ENCODE measurements around the gene KRTAP29-1. TPM values are rescaled to one million over a fixed set of nuclear protein-coding genes. Genes with fewer than 3 reads are reported as not detected.
"Not testable (repeated sequence)": the region's sequence is repeated elsewhere in the genome, so short reads cannot be mapped to it uniquely, and the experiment has no call there.

The KRTAP29-1 gene
- total RNA-seq, 1 donor from 2014 or later: not detected

- no peak for TF ChIP-seq CTCF (IDR thresholded peaks at IDR 0.05; ENCODE audit: unreplicated experiment)
- Mint-ChIP-seq H3K27me3 (ENCODE audit: unreplicated experiment) (no peaks in the 10 kb centered on the region), H3K9me3 (ENCODE audit: unreplicated experiment) (no peaks in the 10 kb centered on the region), H3K27ac (ENCODE audit: unreplicated experiment) (no peak overlapping the region), H3K4me1 (ENCODE audit: unreplicated experiment) (peaks cover 4% of the 10 kb centered on the region), H3K4me3 (ENCODE audit: unreplicated experiment) (no peak overlapping the region), H3K36me3 (ENCODE audit: low read depth, unreplicated experiment) (no peaks in the 10 kb centered on the region)
- DNase-seq (ENCODE audit: low spot score): no peak
These were observed 8.6 kb downstream of the KRTAP29-1 start for GRCh38 chr17:41294016-41294415.

- no peak overlapping the region for H3K4me3 Mint-ChIP-seq (ENCODE audit: unreplicated experiment)
- no peaks in the 10 kb centered on the region for H3K36me3 Mint-ChIP-seq (ENCODE audit: low read depth, unreplicated experiment)
- no peak for TF ChIP-seq CTCF (IDR thresholded peaks at IDR 0.05; ENCODE audit: unreplicated experiment)
- no peak overlapping the region for H3K27ac Mint-ChIP-seq (ENCODE audit: unreplicated experiment)
- no peak for DNase-seq (ENCODE audit: low spot score)
- no peaks in the 10 kb centered on the region for H3K4me1 Mint-ChIP-seq (ENCODE audit: unreplicated experiment)
- no peaks in the 10 kb centered on the region for H3K27me3 Mint-ChIP-seq (ENCODE audit: unreplicated experiment)
- H3K9me3 Mint-ChIP-seq (ENCODE audit: unreplicated experiment): no peaks in the 10 kb centered on the region
These were observed 15.6 kb downstream of the KRTAP29-1 start for GRCh38 chr17:41287050-41287449.

GRCh38 chr17:41284546-41284945, 18.1 kb downstream of the KRTAP29-1 start:
- no peak for DNase-seq (ENCODE audit: low spot score)
- Mint-ChIP-seq H3K36me3 (ENCODE audit: low read depth, unreplicated experiment) (no peaks in the 10 kb centered on the region), H3K4me3 (ENCODE audit: unreplicated experiment) (no peak overlapping the region), H3K4me1 (ENCODE audit: unreplicated experiment) (no peaks in the 10 kb centered on the region), H3K9me3 (ENCODE audit: unreplicated experiment) (no peaks in the 10 kb centered on the region), H3K27ac (ENCODE audit: unreplicated experiment) (no peak overlapping the region), H3K27me3 (ENCODE audit: unreplicated experiment) (no peaks in the 10 kb centered on the region)
- no peak for TF ChIP-seq CTCF (IDR thresholded peaks at IDR 0.05; ENCODE audit: unreplicated experiment)

- H3K27ac Mint-ChIP-seq (ENCODE audit: unreplicated experiment): no peak overlapping the region
- H3K4me3 Mint-ChIP-seq (ENCODE audit: unreplicated experiment): no peak overlapping the region
- H3K9me3 Mint-ChIP-seq (ENCODE audit: unreplicated experiment): no peaks in the 10 kb centered on the region
- no peak for TF ChIP-seq CTCF (IDR thresholded peaks at IDR 0.05; ENCODE audit: unreplicated experiment)
- H3K36me3 Mint-ChIP-seq (ENCODE audit: low read depth, unreplicated experiment): no peaks in the 10 kb centered on the region
- DNase-seq (ENCODE audit: low spot score): no peak
- no peaks in the 10 kb centered on the region for H3K27me3 Mint-ChIP-seq (ENCODE audit: unreplicated experiment)
- no peaks in the 10 kb centered on the region for H3K4me1 Mint-ChIP-seq (ENCODE audit: unreplicated experiment)
These were observed 18.6 kb downstream of the KRTAP29-1 start for GRCh38 chr17:41284043-41284442.

GRCh38 chr17:41278176-41278955, 24.3 kb downstream of the KRTAP29-1 start:
- DNase-seq (ENCODE audit: low spot score): no peak
- Mint-ChIP-seq H3K9me3 (ENCODE audit: unreplicated experiment) (no peaks in the 10 kb centered on the region), H3K27ac (ENCODE audit: unreplicated experiment) (no peak overlapping the region), H3K27me3 (ENCODE audit: unreplicated experiment) (no peaks in the 10 kb centered on the region), H3K4me1 (ENCODE audit: unreplicated experiment) (no peaks in the 10 kb centered on the region), H3K36me3 (ENCODE audit: low read depth, unreplicated experiment) (no peaks in the 10 kb centered on the region), H3K4me3 (ENCODE audit: unreplicated experiment) (no peak overlapping the region)
- TF ChIP-seq CTCF (IDR thresholded peaks at IDR 0.05; ENCODE audit: unreplicated experiment): no peak

- not testable (repeated sequence) for H3K27me3 Mint-ChIP-seq (ENCODE audit: unreplicated experiment); H3K9me3 Mint-ChIP-seq (ENCODE audit: unreplicated experiment); DNase-seq (ENCODE audit: low spot score); H3K36me3 Mint-ChIP-seq (ENCODE audit: low read depth, unreplicated experiment); H3K4me1 Mint-ChIP-seq (ENCODE audit: unreplicated experiment); H3K27ac Mint-ChIP-seq (ENCODE audit: unreplicated experiment); H3K4me3 Mint-ChIP-seq (ENCODE audit: unreplicated experiment)
These were observed 26.9 kb downstream of the KRTAP29-1 start, which contains the start of gene KRTAP9-7 for GRCh38 chr17:41275648-41276190. Gene KRTAP9-7, plus strand, starts transcription at chr17:41275698. Its CDS starts 0 bp downstream, at chr17:41275698.
